ENCODE measurements around the gene GLRX. TPM values are rescaled to one million over a fixed set of nuclear protein-coding genes. Genes with fewer than 3 reads are reported as not detected.
"Not testable (repeated sequence)": the region's sequence is repeated elsewhere in the genome, so short reads cannot be mapped to it uniquely, and the experiment has no call there.

GLRX gene
- total RNA-seq, 2 donors from 2014 or later = 109 to 408 TPM

GRCh38 chr5:95861221-95861863 lies 38.8 kb upstream of the GLRX start:
- DNase-seq (ENCODE audit: low spot score) (no peak), ATAC-seq (no peak)
- Mint-ChIP-seq H3K4me3 (peak overlapping the region; percentile 48), H3K4me1 (ENCODE audit: low read depth in 2 of 2) (peaks cover 38 to 55% of the 10 kb centered on the region in 2 donors), H3K27ac (peak overlapping the region; percentile 44 to 49), H3K27me3 (peaks cover 13 to 30% of the 10 kb centered on the region in 2 donors), H3K36me3 (no peaks in the 10 kb centered on the region), H3K9me3 (no peaks in the 10 kb centered on the region)

- Mint-ChIP-seq H3K4me3 (peak overlapping the region; percentile 8), H3K36me3 (no peaks in the 10 kb centered on the region), H3K27ac (peak overlapping the region; percentile 40 to 49), H3K27me3 (peaks cover 13 to 30% of the 10 kb centered on the region in 2 donors), H3K4me1 (ENCODE audit: low read depth in 2 of 2) (peaks cover 38 to 47% of the 10 kb centered on the region in 2 donors), H3K9me3 (no peaks in the 10 kb centered on the region)
- no peak for DNase-seq (ENCODE audit: low spot score)
- no peak for ATAC-seq
Measured at GRCh38 chr5:95859661-95860060, 37.1 kb upstream of the GLRX start.

GRCh38 chr5:95858661-95859595 lies 36.4 kb upstream of the GLRX start:
- Mint-ChIP-seq H3K4me1 (ENCODE audit: low read depth in 2 of 2) (peaks cover 38 to 45% of the 10 kb centered on the region in 2 donors), H3K4me3 (peak overlapping the region; percentile 53), H3K36me3 (no peaks in the 10 kb centered on the region), H3K27me3 (peaks cover 13 to 26% of the 10 kb centered on the region in 2 donors), H3K27ac (peak overlapping the region; percentile 40 to 49), H3K9me3 (no peaks in the 10 kb centered on the region)
- DNase-seq (ENCODE audit: low spot score) (peak; percentile 94), ATAC-seq (peak; percentile 94 to 99)

- ATAC-seq = no peak
- H3K9me3 Mint-ChIP-seq = no peaks in the 10 kb centered on the region
- peaks cover 13 to 24% of the 10 kb centered on the region in 2 donors for H3K27me3 Mint-ChIP-seq
- no peaks in the 10 kb centered on the region for H3K36me3 Mint-ChIP-seq
- peaks cover 35 to 40% of the 10 kb centered on the region in 2 donors for H3K4me1 Mint-ChIP-seq (ENCODE audit: low read depth in 2 of 2)
- DNase-seq (ENCODE audit: low spot score) = no peak
- no peak overlapping the region for H3K4me3 Mint-ChIP-seq
- H3K27ac Mint-ChIP-seq = peak overlapping the region; percentile 40 to 49
Measured at GRCh38 chr5:95858023-95858461, 35.5 kb upstream of the GLRX start.

GRCh38 chr5:95857185-95857945 lies 34.8 kb upstream of the GLRX start:
- Mint-ChIP-seq H3K4me3 (no peak overlapping the region), H3K9me3 (no peaks in the 10 kb centered on the region), H3K36me3 (no peaks in the 10 kb centered on the region), H3K27me3 (peaks cover 7 to 17% of the 10 kb centered on the region in 2 donors), H3K27ac (no peak overlapping the region), H3K4me1 (ENCODE audit: low read depth in 2 of 2) (peaks cover 28 to 34% of the 10 kb centered on the region in 2 donors)
- no peak for DNase-seq (ENCODE audit: low spot score)
- no peak for ATAC-seq

- ATAC-seq = no peak
- Mint-ChIP-seq H3K4me1 (ENCODE audit: low read depth in 2 of 2) (peaks cover 20 to 26% of the 10 kb centered on the region in 2 donors), H3K36me3 (no peaks in the 10 kb centered on the region), H3K27me3 (peaks cover 4 to 9% of the 10 kb centered on the region in 2 donors), H3K4me3 (no peak overlapping the region), H3K27ac (peak overlapping the region in 1 of 2 donors; percentile 3), H3K9me3 (no peaks in the 10 kb centered on the region)
- DNase-seq (ENCODE audit: low spot score) = no peak
Measured at GRCh38 chr5:95856501-95856981, 34.0 kb upstream of the GLRX start.

- peaks cover 0 to 2% of the 10 kb centered on the region in 2 donors for H3K27me3 Mint-ChIP-seq
- no peaks in the 10 kb centered on the region for H3K9me3 Mint-ChIP-seq
- ATAC-seq = no peak
- peaks cover 0 to 4% of the 10 kb centered on the region in 2 donors for H3K4me1 Mint-ChIP-seq (ENCODE audit: low read depth in 2 of 2)
- no peak overlapping the region for H3K4me3 Mint-ChIP-seq
- no peak for DNase-seq (ENCODE audit: low spot score)
- H3K36me3 Mint-ChIP-seq = no peaks in the 10 kb centered on the region
- H3K27ac Mint-ChIP-seq = no peak overlapping the region
Measured at GRCh38 chr5:95853490-95853889, 31.0 kb upstream of the GLRX start.

- Mint-ChIP-seq H3K4me1 (ENCODE audit: low read depth in 2 of 2) (no peaks in the 10 kb centered on the region), H3K27me3 (peaks cover 0 to 6% of the 10 kb centered on the region in 2 donors), H3K4me3 (no peak overlapping the region), H3K36me3 (no peaks in the 10 kb centered on the region), H3K27ac (no peak overlapping the region), H3K9me3 (no peaks in the 10 kb centered on the region)
- no peak for ATAC-seq
- no peak for DNase-seq (ENCODE audit: low spot score)
Measured at GRCh38 chr5:95852567-95852966, 30.0 kb upstream of the GLRX start.

GRCh38 chr5:95851141-95851540 lies 28.6 kb upstream of the GLRX start:
- not testable (repeated sequence) for H3K27ac Mint-ChIP-seq

GRCh38 chr5:95850391-95850894 lies 27.9 kb upstream of the GLRX start:
- Mint-ChIP-seq H3K27me3 (peaks cover 0 to 6% of the 10 kb centered on the region in 2 donors), H3K27ac (peak overlapping the region in 1 of 2 donors; percentile 56), H3K9me3 (no peaks in the 10 kb centered on the region), H3K36me3 (no peaks in the 10 kb centered on the region), H3K4me3 (no peak overlapping the region), H3K4me1 (ENCODE audit: low read depth in 2 of 2) (peaks cover 4% of the 10 kb centered on the region in 2 donors)
- no peak for ATAC-seq
- no peak for DNase-seq (ENCODE audit: low spot score)

More at GRCh38 chr5:95851141-95851540, 28.6 kb upstream of the GLRX start:
- not testable (repeated sequence) for ATAC-seq; DNase-seq (ENCODE audit: low spot score); H3K27me3 Mint-ChIP-seq; H3K9me3 Mint-ChIP-seq; H3K4me3 Mint-ChIP-seq; H3K36me3 Mint-ChIP-seq; H3K4me1 Mint-ChIP-seq (ENCODE audit: low read depth in 2 of 2)

- Mint-ChIP-seq H3K4me3 (no peak overlapping the region), H3K36me3 (no peaks in the 10 kb centered on the region), H3K4me1 (ENCODE audit: low read depth in 2 of 2) (peaks cover 4 to 6% of the 10 kb centered on the region in 2 donors), H3K9me3 (no peaks in the 10 kb centered on the region), H3K27me3 (peaks cover 0 to 6% of the 10 kb centered on the region in 2 donors), H3K27ac (no peak overlapping the region)
- DNase-seq (ENCODE audit: low spot score) (no peak), ATAC-seq (no peak)
Measured at GRCh38 chr5:95848701-95849100, 26.2 kb upstream of the GLRX start.

GRCh38 chr5:95847261-95847592 lies 24.7 kb upstream of the GLRX start:
- no peak for DNase-seq (ENCODE audit: low spot score)
- Mint-ChIP-seq H3K36me3 (no peaks in the 10 kb centered on the region), H3K27me3 (peaks cover 0 to 6% of the 10 kb centered on the region in 2 donors), H3K9me3 (no peaks in the 10 kb centered on the region), H3K4me3 (no peak overlapping the region), H3K4me1 (ENCODE audit: low read depth in 2 of 2) (peaks cover 17 to 20% of the 10 kb centered on the region in 2 donors), H3K27ac (no peak overlapping the region)
- ATAC-seq = no peak

GRCh38 chr5:95846554-95847260 lies 24.2 kb upstream of the GLRX start:
- no peak overlapping the region for H3K4me3 Mint-ChIP-seq
- peaks cover 21 to 22% of the 10 kb centered on the region in 2 donors for H3K4me1 Mint-ChIP-seq (ENCODE audit: low read depth in 2 of 2)
- no peaks in the 10 kb centered on the region for H3K9me3 Mint-ChIP-seq
- DNase-seq (ENCODE audit: low spot score) (peak; percentile 75), ATAC-seq (peak; percentile 66 to 77)
- no peak overlapping the region for H3K27ac Mint-ChIP-seq
- no peaks in the 10 kb centered on the region for H3K36me3 Mint-ChIP-seq
- peaks cover 0 to 6% of the 10 kb centered on the region in 2 donors for H3K27me3 Mint-ChIP-seq

Measured in natural killer cell treated with Interleukin-12 subunit alpha and Interleukin-12 subunit beta and Interleukin-15 and Interleukin-18, amount 100 ng/mL, for 72 hours (primary cell).